ENCODE results near the gene ERGIC1.
"Not testable (repeated sequence)": the region's sequence is repeated elsewhere in the genome, so short reads cannot be mapped to it uniquely, and the experiment has no call there.

ERGIC1 gene

GRCh38 chr5:172830275-172830799 is 3.7 kb upstream of the ERGIC1 start:
- DNase-seq (ENCODE audit: low read depth) = no peak

GRCh38 chr5:172830876-172831662 is 3.0 kb upstream of the ERGIC1 start:
- DNase-seq (ENCODE audit: low read depth) = no peak

- no peak for DNase-seq (ENCODE audit: low read depth)
Measured at GRCh38 chr5:172832383-172833315, 1.4 kb upstream of the ERGIC1 start.

- no peak for DNase-seq (ENCODE audit: low read depth)
Measured at GRCh38 chr5:172833372-172833685, 722 bp upstream of the ERGIC1 start.

GRCh38 chr5:172834415-172835289 is 601 bp downstream of the ERGIC1 start:
- DNase-seq (ENCODE audit: low read depth) = no peak

GRCh38 chr5:172835290-172835993 is 1.4 kb downstream of the ERGIC1 start:
- DNase-seq (ENCODE audit: low read depth) = no peak

GRCh38 chr5:172835994-172836356 is 1.9 kb downstream of the ERGIC1 start:
- no peak for DNase-seq (ENCODE audit: low read depth)

GRCh38 chr5:172837640-172838039 is 3.6 kb downstream of the ERGIC1 start:
- no peak for DNase-seq (ENCODE audit: low read depth)

GRCh38 chr5:172838151-172838875 is 4.3 kb downstream of the ERGIC1 start:
- no peak for DNase-seq (ENCODE audit: low read depth)

- no peak for DNase-seq (ENCODE audit: low read depth)
Measured at GRCh38 chr5:172839669-172840431, 5.8 kb downstream of the ERGIC1 start.

GRCh38 chr5:172840432-172841154 is 6.5 kb downstream of the ERGIC1 start:
- DNase-seq (ENCODE audit: low read depth) = no peak

- no peak for DNase-seq (ENCODE audit: low read depth)
Measured at GRCh38 chr5:172841256-172841655, 7.2 kb downstream of the ERGIC1 start.

GRCh38 chr5:172843825-172844576 is 9.9 kb downstream of the ERGIC1 start:
- DNase-seq (ENCODE audit: low read depth) = no peak

- no peak for DNase-seq (ENCODE audit: low read depth)
Measured at GRCh38 chr5:172844577-172844838, 10.5 kb downstream of the ERGIC1 start.

GRCh38 chr5:172845154-172845553 is 11.1 kb downstream of the ERGIC1 start:
- no peak for DNase-seq (ENCODE audit: low read depth)

GRCh38 chr5:172845576-172845975 is 11.5 kb downstream of the ERGIC1 start:
- no peak for DNase-seq (ENCODE audit: low read depth)

- DNase-seq (ENCODE audit: low read depth) = no peak
Measured at GRCh38 chr5:172846249-172846648, 12.2 kb downstream of the ERGIC1 start.

- DNase-seq (ENCODE audit: low read depth) = no peak
Measured at GRCh38 chr5:172846677-172847076, 12.6 kb downstream of the ERGIC1 start.

GRCh38 chr5:172847584-172847983 is 13.5 kb downstream of the ERGIC1 start:
- not testable (repeated sequence) for DNase-seq (ENCODE audit: low read depth)
